K562 (cell line): Measurements from ENCODE around the gene GAB1. TPM values are rescaled to one million over a fixed set of nuclear protein-coding genes. Genes with fewer than 3 reads are reported as not detected.
A peak's percentile ranks its signal among the peaks of the same experiment; 100 is the strongest.

Experiments
- FOXM1 ChIP-seq, 2 experiments: fragments of 450-650 bp in 1 of 2; sonication (generic) in 1 of 2; formaldehyde crosslinking in 1 of 2; IDR thresholded peaks; 2 replicates each; pipeline versions ENCODE4 v1.6.1 to v1.9.0; 2017 to 2022; ENCODE audit warnings: low read depth in 2 of 2, mild to moderate bottlenecking in 2 of 2, missing genetic modification reagents in 1 of 2, moderate library complexity in 1 of 2
- RB1 ChIP-seq: fragments of 450-650 bp; IDR thresholded peaks from 2 replicates; pipeline ENCODE4 v1.6.1; 2017; ENCODE audit warnings: low read depth, mild to moderate bottlenecking
- REST ChIP-seq, 2 experiments: fragments of 450-650 bp; formaldehyde crosslinking in 1 of 2; IDR thresholded peaks; 2 replicates each; pipeline versions ENCODE4 v1.4.0 to v1.6.1; 2014 to 2020; ENCODE audit warnings: mild to moderate bottlenecking in 2 of 2, borderline replicate concordance in 1 of 2, low read depth in 1 of 2
- ZNF384 ChIP-seq: IDR thresholded peaks from 2 replicates; pipeline ENCODE4 v1.6.1; 2012; ENCODE audit warnings: low read depth, low read length, improper control_type of control experiment
- polyA plus RNA-seq, 8 experiments: library from polyadenylated mRNA; depleted of rRNA in 4 of 8; stranded (reverse) in 5 of 8; unstranded in 3 of 8; fragments of >200 nt; fragmentation: Nextera tagmentation in 2 of 8; fragmentation: Illumina TruSeq in 1 of 8; extraction: Ambion mirVana in 2 of 8; extraction: Trizol in 1 of 8; gene quantifications; 2 replicates each; pipeline versions ENCODE4 v1.2.1 to v1.2.3, GENCODE V29; 2011 to 2014; ENCODE audit warnings: inconsistent platforms in 1 of 8, missing spikeins in 1 of 8
- total RNA-seq, 7 experiments: library from RNA; depleted of rRNA in 6 of 7; stranded (reverse); fragments of >200 nt in 6 of 7; fragmentation: Illumina TruSeq in 2 of 7; extraction: Trizol in 2 of 7; gene quantifications; 2 replicates each; pipeline versions ENCODE4 v1.2.1 to v1.2.3, GENCODE V29; 2011 to 2021; ENCODE audit warnings: low replicate concordance in 1 of 7

GAB1 gene
- total and polyA plus RNA-seq, 9 of the 15 experiments (the other 6 are each of a cell fraction or from before 2014, with no cell fraction given), result 1.3 to 14.6 (median 7.5) TPM

DNA sequence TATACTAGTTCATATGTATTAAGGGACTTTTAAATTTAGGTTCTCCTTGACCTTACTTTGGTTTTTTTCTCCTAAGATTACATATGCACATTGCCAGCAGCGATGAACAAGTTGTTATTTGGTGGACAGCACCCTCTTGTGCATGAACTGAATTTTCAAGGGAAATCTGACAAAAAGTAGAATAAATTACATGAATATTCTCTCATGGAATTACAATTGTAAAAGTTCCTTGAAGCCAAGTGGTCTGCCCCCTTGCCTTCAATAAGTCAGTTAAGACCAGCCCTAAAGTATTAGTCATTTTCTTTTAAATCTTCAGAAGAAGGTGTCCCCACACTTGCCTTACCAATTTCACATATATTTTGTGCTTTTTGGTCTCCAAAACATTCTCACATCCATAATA, 146.2 kb downstream of the GAB1 start (continued):
- TF ChIP-seq REST (IDR thresholded peaks at IDR 0.05; ENCODE audit: borderline replicate concordance), result peak; percentile 84
- TF ChIP-seq REST (CRISPR knock-in tag; IDR thresholded peaks at IDR 0.05; ENCODE audit: low read depth), result no peak
- TF ChIP-seq RB1, result no peak
- peak; percentile 79 for TF ChIP-seq ZNF384
- no peak for TF ChIP-seq FOXM1 (IDR thresholded peaks at IDR 0.05; ENCODE audit: low read depth)
- TF ChIP-seq FOXM1 (CRISPR knock-in tag; IDR thresholded peaks at IDR 0.05; ENCODE audit: low read depth), result no peak
- TF ChIP-seq, all 486 proteins: peak for 8
